ENCODE data around the gene ADGRE2.
"Not testable (repeated sequence)": the region's sequence is repeated elsewhere in the genome, so short reads cannot be mapped to it uniquely, and the experiment has no call there.

Gene ADGRE2

DNA sequence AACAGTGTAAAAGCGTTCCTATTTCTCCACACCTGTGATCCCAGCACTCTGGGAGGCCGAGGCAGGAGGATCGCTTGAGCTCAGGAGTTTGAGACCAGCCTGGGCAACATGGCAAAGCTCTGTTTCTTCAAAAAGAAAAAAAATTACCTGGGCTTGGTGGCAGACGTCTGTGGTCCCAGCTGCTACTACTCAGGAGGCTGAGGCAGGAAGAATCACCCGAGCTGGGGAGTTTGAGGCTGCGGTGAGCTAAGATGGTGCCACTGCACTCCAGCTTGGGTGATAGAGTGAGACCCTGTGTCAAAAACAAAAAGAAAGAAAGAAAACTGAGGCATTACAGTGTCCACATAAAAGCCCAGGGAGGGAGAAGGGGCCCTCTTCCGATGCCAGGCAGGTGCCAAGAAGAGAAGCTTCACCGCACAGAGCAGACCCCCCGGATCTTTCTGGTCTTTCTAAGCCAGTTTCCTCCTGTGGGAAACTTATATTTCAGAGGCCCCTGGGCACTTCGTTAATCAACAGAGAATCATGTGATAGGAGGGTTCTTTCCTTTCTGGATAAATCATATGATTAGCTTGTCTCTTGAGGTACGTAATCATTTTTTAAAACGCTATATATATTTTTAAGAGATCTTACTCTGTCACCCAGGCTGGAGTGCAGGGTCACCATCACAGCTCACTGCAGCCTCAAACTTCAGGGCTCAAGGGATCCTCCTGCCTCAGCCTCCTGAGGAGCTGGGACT, at the start of gene ADGRE2:
ADGRE2 (minus strand) TSS at position 451 of the 736 bp plus-strand sequence. CDS start 1,804 bp downstream, outside the sequence.
- not testable (repeated sequence) for H3K27me3 ChIP-seq (replicated peaks; ENCODE audit: control insufficient read depth, insufficient read depth, low read length); H3K9ac ChIP-seq (ENCODE audit: low read length); H3K9me3 ChIP-seq (ENCODE audit: control insufficient read depth, low read length); DNase-seq (ENCODE audit: low read depth); H3K4me1 ChIP-seq (ENCODE audit: control insufficient read depth, insufficient read depth, low read length); H3K36me3 ChIP-seq (ENCODE audit: control insufficient read depth, insufficient read depth, low read length, severe bottlenecking); H3K4me3 ChIP-seq (ENCODE audit: low read length)

DNA sequence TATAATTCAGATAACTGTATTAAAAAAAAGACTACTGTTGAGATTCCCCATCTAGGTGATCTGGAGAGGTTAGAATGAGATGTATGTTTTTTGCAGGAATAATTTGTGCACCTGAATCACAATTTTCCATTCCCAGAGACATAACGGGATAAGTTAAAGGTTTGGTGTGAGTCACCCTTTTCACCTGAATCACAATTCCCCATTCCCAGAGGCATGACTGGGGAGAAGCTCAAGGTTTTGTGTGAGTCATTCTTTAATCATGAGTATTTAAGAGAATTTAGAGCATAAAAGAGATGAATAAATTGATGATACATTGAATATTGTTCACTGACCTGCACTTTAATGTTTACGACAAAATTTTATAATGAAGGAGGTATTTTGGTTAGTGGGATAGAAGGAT, 47.6 kb upstream of the ADGRE2 start:
- H3K9ac ChIP-seq (ENCODE audit: low read length), result no peak overlapping the region
- H3K4me1 ChIP-seq (ENCODE audit: control insufficient read depth, insufficient read depth, low read length), result no peaks in the 10 kb centered on the region
- no peaks in the 10 kb centered on the region for H3K36me3 ChIP-seq (ENCODE audit: control insufficient read depth, insufficient read depth, low read length, severe bottlenecking)
- peaks cover 6% of the 10 kb centered on the region for H3K27me3 ChIP-seq (replicated peaks; ENCODE audit: control insufficient read depth, insufficient read depth, low read length)
- DNase-seq (ENCODE audit: low read depth), result no peak
- no peaks in the 10 kb centered on the region for H3K9me3 ChIP-seq (ENCODE audit: control insufficient read depth, low read length)
- H3K4me3 ChIP-seq (ENCODE audit: low read length), result no peak overlapping the region

- Histone ChIP-seq H3K4me3 (ENCODE audit: low read length) (no peak overlapping the region), H3K9me3 (ENCODE audit: control insufficient read depth, low read length) (peaks cover 2% of the 10 kb centered on the region), H3K9ac (ENCODE audit: low read length) (no peak overlapping the region), H3K4me1 (ENCODE audit: control insufficient read depth, insufficient read depth, low read length) (no peaks in the 10 kb centered on the region), H3K36me3 (ENCODE audit: control insufficient read depth, insufficient read depth, low read length, severe bottlenecking) (no peaks in the 10 kb centered on the region), H3K27me3 (replicated peaks; ENCODE audit: control insufficient read depth, insufficient read depth, low read length) (peaks cover 6% of the 10 kb centered on the region)
- DNase-seq (ENCODE audit: low read depth), result no peak
Measured at GRCh38 chr19:14821937-14822336, 43.6 kb upstream of the ADGRE2 start.

- Histone ChIP-seq H3K4me1 (ENCODE audit: control insufficient read depth, insufficient read depth, low read length) (no peaks in the 10 kb centered on the region), H3K9ac (ENCODE audit: low read length) (no peak overlapping the region), H3K36me3 (ENCODE audit: control insufficient read depth, insufficient read depth, low read length, severe bottlenecking) (no peaks in the 10 kb centered on the region), H3K27me3 (replicated peaks; ENCODE audit: control insufficient read depth, insufficient read depth, low read length) (peaks cover 6% of the 10 kb centered on the region), H3K4me3 (ENCODE audit: low read length) (no peak overlapping the region), H3K9me3 (ENCODE audit: control insufficient read depth, low read length) (peaks cover 4% of the 10 kb centered on the region)
- no peak for DNase-seq (ENCODE audit: low read depth)
Measured at GRCh38 chr19:14818588-14818987, 40.2 kb upstream of the ADGRE2 start.

GRCh38 chr19:14817052-14817451, 38.7 kb upstream of the ADGRE2 start:
- no peak overlapping the region for H3K9ac ChIP-seq (ENCODE audit: low read length)
- no peaks in the 10 kb centered on the region for H3K36me3 ChIP-seq (ENCODE audit: control insufficient read depth, insufficient read depth, low read length, severe bottlenecking)
- H3K4me1 ChIP-seq (ENCODE audit: control insufficient read depth, insufficient read depth, low read length), result no peaks in the 10 kb centered on the region
- no peak for DNase-seq (ENCODE audit: low read depth)
- H3K9me3 ChIP-seq (ENCODE audit: control insufficient read depth, low read length), result peaks cover 4% of the 10 kb centered on the region
- no peak overlapping the region for H3K4me3 ChIP-seq (ENCODE audit: low read length)
- H3K27me3 ChIP-seq (replicated peaks; ENCODE audit: control insufficient read depth, insufficient read depth, low read length), result peaks cover 6% of the 10 kb centered on the region

GRCh38 chr19:14814982-14815652, 36.8 kb upstream of the ADGRE2 start:
- H3K36me3 ChIP-seq (ENCODE audit: control insufficient read depth, insufficient read depth, low read length, severe bottlenecking), result no peaks in the 10 kb centered on the region
- no peaks in the 10 kb centered on the region for H3K27me3 ChIP-seq (replicated peaks; ENCODE audit: control insufficient read depth, insufficient read depth, low read length)
- peaks cover 4% of the 10 kb centered on the region for H3K9me3 ChIP-seq (ENCODE audit: control insufficient read depth, low read length)
- H3K4me3 ChIP-seq (ENCODE audit: low read length), result no peak overlapping the region
- DNase-seq (ENCODE audit: low read depth), result no peak
- no peak overlapping the region for H3K9ac ChIP-seq (ENCODE audit: low read length)
- no peaks in the 10 kb centered on the region for H3K4me1 ChIP-seq (ENCODE audit: control insufficient read depth, insufficient read depth, low read length)

GRCh38 chr19:14809272-14810057, 31.1 kb upstream of the ADGRE2 start:
- H3K9ac ChIP-seq (ENCODE audit: low read length), result no peak overlapping the region
- no peak overlapping the region for H3K4me3 ChIP-seq (ENCODE audit: low read length)
- peaks cover 5% of the 10 kb centered on the region for H3K4me1 ChIP-seq (ENCODE audit: control insufficient read depth, insufficient read depth, low read length)
- H3K27me3 ChIP-seq (replicated peaks; ENCODE audit: control insufficient read depth, insufficient read depth, low read length), result no peaks in the 10 kb centered on the region
- no peak for DNase-seq (ENCODE audit: low read depth)
- no peaks in the 10 kb centered on the region for H3K36me3 ChIP-seq (ENCODE audit: control insufficient read depth, insufficient read depth, low read length, severe bottlenecking)
- H3K9me3 ChIP-seq (ENCODE audit: control insufficient read depth, low read length), result no peaks in the 10 kb centered on the region

- peaks cover 2% of the 10 kb centered on the region for H3K4me1 ChIP-seq (ENCODE audit: control insufficient read depth, insufficient read depth, low read length)
- H3K4me3 ChIP-seq (ENCODE audit: low read length), result no peak overlapping the region
- DNase-seq (ENCODE audit: low read depth), result no peak
- H3K36me3 ChIP-seq (ENCODE audit: control insufficient read depth, insufficient read depth, low read length, severe bottlenecking), result no peaks in the 10 kb centered on the region
- no peak overlapping the region for H3K9ac ChIP-seq (ENCODE audit: low read length)
- H3K27me3 ChIP-seq (replicated peaks; ENCODE audit: control insufficient read depth, insufficient read depth, low read length), result peaks cover 3% of the 10 kb centered on the region
- no peaks in the 10 kb centered on the region for H3K9me3 ChIP-seq (ENCODE audit: control insufficient read depth, low read length)
Measured at GRCh38 chr19:14804765-14805164, 26.4 kb upstream of the ADGRE2 start.

- peaks cover 12% of the 10 kb centered on the region for H3K27me3 ChIP-seq (replicated peaks; ENCODE audit: control insufficient read depth, insufficient read depth, low read length)
- no peak for DNase-seq (ENCODE audit: low read depth)
- no peak overlapping the region for H3K9ac ChIP-seq (ENCODE audit: low read length)
- H3K4me1 ChIP-seq (ENCODE audit: control insufficient read depth, insufficient read depth, low read length), result no peaks in the 10 kb centered on the region
- H3K36me3 ChIP-seq (ENCODE audit: control insufficient read depth, insufficient read depth, low read length, severe bottlenecking), result no peaks in the 10 kb centered on the region
- no peak overlapping the region for H3K4me3 ChIP-seq (ENCODE audit: low read length)
- no peaks in the 10 kb centered on the region for H3K9me3 ChIP-seq (ENCODE audit: control insufficient read depth, low read length)
Measured at GRCh38 chr19:14798760-14799159, 20.4 kb upstream of the ADGRE2 start.

DNA sequence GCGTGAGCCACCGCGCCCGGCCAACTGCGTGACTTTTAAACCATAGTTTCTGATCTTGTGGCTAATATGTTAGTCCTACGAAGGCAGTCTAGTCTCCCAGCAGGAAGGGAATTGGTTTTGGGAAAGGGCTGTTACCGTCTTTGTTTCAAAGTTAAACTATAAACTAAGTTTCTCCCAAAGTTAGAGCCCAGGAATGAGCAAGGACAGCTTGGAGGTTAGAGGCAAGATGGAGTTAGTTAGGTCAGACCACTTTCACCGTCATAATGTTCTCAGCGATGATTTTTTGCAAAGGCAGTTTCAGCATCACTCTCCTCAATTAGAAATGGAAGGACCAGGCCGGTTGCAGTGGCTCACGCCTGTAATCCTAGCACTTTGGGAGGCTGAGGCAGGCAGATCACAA, 17.7 kb upstream of the ADGRE2 start:
- no peak overlapping the region for H3K9ac ChIP-seq (ENCODE audit: low read length)
- no peak overlapping the region for H3K4me3 ChIP-seq (ENCODE audit: low read length)
- peaks cover 12% of the 10 kb centered on the region for H3K27me3 ChIP-seq (replicated peaks; ENCODE audit: control insufficient read depth, insufficient read depth, low read length)
- no peak for DNase-seq (ENCODE audit: low read depth)
- no peaks in the 10 kb centered on the region for H3K9me3 ChIP-seq (ENCODE audit: control insufficient read depth, low read length)
- no peaks in the 10 kb centered on the region for H3K36me3 ChIP-seq (ENCODE audit: control insufficient read depth, insufficient read depth, low read length, severe bottlenecking)
- H3K4me1 ChIP-seq (ENCODE audit: control insufficient read depth, insufficient read depth, low read length), result no peaks in the 10 kb centered on the region

- no peak overlapping the region for H3K9ac ChIP-seq (ENCODE audit: low read length)
- H3K36me3 ChIP-seq (ENCODE audit: control insufficient read depth, insufficient read depth, low read length, severe bottlenecking), result no peaks in the 10 kb centered on the region
- no peak overlapping the region for H3K4me3 ChIP-seq (ENCODE audit: low read length)
- H3K4me1 ChIP-seq (ENCODE audit: control insufficient read depth, insufficient read depth, low read length), result no peaks in the 10 kb centered on the region
- DNase-seq (ENCODE audit: low read depth), result no peak
- no peaks in the 10 kb centered on the region for H3K9me3 ChIP-seq (ENCODE audit: control insufficient read depth, low read length)
- H3K27me3 ChIP-seq (replicated peaks; ENCODE audit: control insufficient read depth, insufficient read depth, low read length), result peaks cover 9% of the 10 kb centered on the region
Measured at GRCh38 chr19:14795078-14795721, 16.8 kb upstream of the ADGRE2 start.

Measured in adipocyte (in vitro differentiated cells).